GM23338 (cell line): ENCODE data around the gene SEC23A.

ENCODE experiments used
- EZH2 ChIP-seq: fragments of 200-600 bp; sonication (generic); IDR thresholded peaks from one replicate; pipeline ENCODE4 v1.8.0; 2017; ENCODE audit warnings: antibody characterized with exemption, mild to moderate bottlenecking, low read depth; ENCODE audit not compliant: unreplicated experiment
- TF ChIP-seq, protein P1 (sequence below), 2 experiments: fragments of 200-600 bp in 1 of 2; sonication (generic) in 1 of 2; conservative IDR thresholded peaks; 2 replicates each; pipeline versions ENCODE4 v1.5.1 to v1.6.1; 2016 to 2017; ENCODE audit warnings: antibody characterized with exemption in 2 of 2, low read depth in 2 of 2, mild to moderate bottlenecking in 2 of 2, moderate library complexity in 1 of 2

DNA sequence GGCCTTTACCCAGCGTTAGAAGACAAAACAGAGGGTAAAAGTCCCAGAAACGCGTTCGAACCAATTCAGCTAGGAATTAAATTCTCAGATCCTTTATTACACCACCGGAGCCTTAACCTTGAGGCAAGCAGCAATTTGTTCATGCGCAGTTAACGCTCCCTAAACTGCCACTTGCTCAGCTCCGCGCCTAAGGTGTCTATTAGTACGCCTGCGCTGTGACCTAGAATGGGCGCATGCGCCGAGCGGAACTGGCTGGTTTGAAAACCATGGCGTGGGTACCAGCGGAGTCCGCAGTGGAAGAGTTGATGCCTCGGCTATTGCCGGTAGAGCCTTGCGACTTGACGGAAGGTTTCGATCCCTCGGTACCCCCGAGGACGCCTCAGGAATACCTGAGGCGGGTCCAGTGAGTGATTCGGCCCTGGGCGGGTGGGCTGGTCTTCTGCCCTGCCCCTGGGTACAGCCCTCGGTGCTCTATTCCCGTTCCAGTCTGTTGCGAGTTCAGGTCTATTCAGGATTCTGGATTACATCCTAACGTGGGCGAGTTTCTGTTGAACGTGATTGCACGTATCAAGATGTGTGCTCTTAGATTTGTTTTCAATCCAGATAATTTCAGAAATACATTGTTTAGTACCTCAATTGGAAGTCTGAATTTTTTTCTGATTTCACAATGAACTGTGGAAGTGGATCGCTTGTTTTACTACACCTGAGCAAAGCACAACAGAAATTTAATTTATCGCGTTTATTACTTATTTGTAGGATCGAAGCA, 11.2 kb upstream of the SEC23A start, which contains the start of gene GEMIN2:
- TF ChIP-seq, protein P1, sequence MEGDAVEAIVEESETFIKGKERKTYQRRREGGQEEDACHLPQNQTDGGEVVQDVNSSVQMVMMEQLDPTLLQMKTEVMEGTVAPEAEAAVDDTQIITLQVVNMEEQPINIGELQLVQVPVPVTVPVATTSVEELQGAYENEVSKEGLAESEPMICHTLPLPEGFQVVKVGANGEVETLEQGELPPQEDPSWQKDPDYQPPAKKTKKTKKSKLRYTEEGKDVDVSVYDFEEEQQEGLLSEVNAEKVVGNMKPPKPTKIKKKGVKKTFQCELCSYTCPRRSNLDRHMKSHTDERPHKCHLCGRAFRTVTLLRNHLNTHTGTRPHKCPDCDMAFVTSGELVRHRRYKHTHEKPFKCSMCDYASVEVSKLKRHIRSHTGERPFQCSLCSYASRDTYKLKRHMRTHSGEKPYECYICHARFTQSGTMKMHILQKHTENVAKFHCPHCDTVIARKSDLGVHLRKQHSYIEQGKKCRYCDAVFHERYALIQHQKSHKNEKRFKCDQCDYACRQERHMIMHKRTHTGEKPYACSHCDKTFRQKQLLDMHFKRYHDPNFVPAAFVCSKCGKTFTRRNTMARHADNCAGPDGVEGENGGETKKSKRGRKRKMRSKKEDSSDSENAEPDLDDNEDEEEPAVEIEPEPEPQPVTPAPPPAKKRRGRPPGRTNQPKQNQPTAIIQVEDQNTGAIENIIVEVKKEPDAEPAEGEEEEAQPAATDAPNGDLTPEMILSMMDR (conservative IDR thresholded peaks at IDR 0.05; ENCODE audit: low read depth in 2 of 2): no peak
- TF ChIP-seq EZH2: no peak
